COLO668 (cell line): ENCODE data around the gene GIMAP6.
"Not testable (repeated sequence)": the region's sequence is repeated elsewhere in the genome, so short reads cannot be mapped to it uniquely, and the experiment has no call there.

ENCODE experiments used
- DNase-seq: peaks from one replicate; lab custom pipeline; 2025; ENCODE audit not compliant: unreplicated experiment; lab: John Stamatoyannopoulos, UW

Gene GIMAP6

DNA sequence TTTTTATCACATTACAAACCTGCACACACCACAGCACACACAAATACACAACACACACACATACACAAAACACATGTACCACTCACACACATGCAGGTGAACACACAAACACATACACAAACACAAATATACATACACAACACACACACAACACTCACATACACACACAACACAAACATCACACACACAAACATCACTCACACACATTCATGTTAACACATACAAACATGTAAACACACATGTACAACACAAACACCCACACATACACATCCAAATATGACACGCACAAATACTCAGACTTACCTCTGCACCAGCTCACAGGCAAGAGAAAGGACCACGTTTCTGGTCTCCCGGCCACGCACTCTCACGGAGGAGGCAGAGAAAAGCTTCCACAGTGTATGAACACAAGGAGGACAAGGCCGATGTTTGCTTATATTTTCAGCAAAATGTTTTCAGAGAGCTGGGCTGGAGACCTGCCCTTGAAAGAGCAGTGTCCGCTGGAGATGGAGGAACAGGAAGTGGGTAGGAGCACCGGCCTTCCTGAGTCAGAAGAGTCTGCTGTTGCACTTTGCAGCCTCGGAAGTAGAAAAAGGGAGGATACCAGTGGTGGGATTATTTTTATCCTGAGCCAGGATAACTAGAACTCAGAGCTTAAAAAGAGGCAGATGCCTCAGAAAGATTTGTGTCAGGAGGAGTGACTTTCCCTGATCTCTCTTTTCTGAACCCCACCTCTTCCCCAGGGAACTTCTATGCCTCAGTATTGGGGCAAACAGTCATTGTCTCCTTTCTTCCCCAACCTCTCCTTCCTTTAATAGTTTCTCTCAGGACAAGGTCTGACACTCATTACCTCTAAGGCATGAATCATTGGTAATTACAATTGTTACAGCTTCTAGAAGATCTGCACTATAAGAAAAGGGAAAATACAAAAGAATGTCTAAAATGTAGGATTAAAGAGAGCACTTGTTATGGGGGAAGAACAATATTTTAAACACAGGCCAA lies at the start of gene GIMAP6:
Gene GIMAP6 (minus strand): TSS at position 520 of the 999 bp plus-strand sequence. CDS start 2,243 bp downstream, outside the sequence.
- no peak for DNase-seq

DNA sequence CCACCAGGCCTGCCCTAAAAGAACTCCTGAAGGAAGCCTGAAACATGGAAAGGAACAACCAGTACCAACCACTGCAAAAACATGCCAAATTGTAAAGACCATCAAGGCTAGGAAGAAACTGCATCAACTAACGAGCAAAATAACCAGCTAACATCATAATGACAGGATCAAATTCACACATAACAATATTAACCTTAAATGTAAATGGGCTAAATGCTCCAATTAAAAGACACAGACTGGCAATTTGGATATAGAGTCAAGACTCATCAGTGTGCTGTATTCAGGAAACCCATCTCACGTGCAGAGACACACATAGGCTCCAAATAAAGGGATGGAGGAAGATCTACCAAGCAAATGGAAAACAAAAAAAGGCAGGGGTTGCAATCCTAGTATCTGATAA lies 48.2 kb upstream of the GIMAP6 start:
- not testable (repeated sequence) for DNase-seq

DNA sequence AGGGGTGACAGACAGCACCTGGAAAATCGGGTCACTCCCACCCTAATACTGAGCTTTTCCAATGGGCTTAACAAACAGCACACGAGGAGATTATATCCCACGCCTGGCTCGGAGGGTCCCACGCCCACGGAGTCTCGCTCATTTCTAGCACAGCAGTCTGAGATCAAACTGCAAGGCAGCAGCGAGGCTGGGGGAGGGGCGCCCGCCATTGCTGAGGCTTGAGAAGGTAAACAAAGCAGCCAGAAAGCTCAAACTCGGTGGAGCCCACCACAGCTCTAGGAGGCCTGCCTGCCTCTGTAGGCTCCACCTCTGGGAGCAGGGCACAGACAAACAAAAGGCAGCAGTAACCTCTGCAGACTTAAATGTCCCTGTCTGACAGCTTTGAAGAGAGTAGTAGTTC lies 46.4 kb upstream of the GIMAP6 start:
- DNase-seq = not testable (repeated sequence)

DNA sequence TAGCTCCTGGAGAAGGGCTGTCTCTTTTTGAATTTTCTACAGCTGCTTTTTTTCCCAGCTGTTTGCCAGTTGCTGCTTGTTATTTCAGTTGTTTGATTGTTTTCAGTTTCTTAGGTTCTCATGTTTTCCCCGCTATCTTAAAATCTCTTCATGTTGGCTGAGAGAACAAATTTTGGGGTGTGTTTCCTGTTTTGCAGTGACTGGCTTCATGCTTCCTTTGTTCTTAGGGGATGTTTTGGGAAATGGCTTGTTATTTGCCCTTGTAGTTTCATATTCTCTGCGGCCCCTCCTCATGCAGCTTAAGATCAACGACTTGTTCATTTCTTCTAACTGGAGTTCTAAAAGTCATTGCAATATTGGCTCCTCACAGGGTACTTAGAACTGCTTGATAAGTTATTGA lies 44.7 kb upstream of the GIMAP6 start:
- DNase-seq = not testable (repeated sequence)

DNA sequence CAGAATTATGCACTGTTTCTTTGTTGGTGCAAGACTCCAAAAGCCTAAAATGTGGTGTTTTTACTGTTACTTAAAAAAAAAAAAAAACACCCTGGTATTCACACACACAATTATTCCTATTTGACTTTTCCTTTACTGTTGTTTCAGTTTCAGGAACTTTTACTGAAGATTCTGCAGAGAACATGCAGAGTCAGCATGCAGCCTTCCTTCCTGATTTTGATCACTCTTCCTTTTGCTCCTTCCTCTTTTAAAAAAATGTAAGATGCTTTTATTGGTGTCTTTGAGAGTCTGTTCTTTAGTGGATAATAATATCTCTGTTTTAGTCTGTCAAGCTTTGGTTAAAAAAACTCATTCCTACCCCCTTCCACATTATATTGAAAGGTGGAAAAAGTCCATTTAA lies 44.1 kb upstream of the GIMAP6 start:
- not testable (repeated sequence) for DNase-seq

DNA sequence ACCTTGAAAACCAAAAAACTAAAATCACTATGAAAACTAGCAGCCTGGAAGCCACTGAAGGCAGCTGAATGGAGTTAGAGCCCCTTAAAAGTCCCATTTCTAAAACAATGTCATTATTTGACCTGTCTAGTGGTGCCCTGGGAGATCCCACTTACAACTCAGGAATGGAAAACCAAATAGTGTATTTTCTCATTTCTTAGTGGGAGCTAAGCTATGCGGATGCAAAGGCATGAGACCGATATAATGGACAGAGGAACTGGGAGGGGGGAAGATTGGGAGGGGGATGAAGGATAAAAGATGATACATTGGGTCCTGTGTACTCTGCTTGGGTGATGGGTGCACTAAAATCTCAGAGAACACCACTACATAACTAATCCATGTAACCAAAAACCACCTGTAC lies 43.5 kb upstream of the GIMAP6 start:
- DNase-seq = no peak

DNA sequence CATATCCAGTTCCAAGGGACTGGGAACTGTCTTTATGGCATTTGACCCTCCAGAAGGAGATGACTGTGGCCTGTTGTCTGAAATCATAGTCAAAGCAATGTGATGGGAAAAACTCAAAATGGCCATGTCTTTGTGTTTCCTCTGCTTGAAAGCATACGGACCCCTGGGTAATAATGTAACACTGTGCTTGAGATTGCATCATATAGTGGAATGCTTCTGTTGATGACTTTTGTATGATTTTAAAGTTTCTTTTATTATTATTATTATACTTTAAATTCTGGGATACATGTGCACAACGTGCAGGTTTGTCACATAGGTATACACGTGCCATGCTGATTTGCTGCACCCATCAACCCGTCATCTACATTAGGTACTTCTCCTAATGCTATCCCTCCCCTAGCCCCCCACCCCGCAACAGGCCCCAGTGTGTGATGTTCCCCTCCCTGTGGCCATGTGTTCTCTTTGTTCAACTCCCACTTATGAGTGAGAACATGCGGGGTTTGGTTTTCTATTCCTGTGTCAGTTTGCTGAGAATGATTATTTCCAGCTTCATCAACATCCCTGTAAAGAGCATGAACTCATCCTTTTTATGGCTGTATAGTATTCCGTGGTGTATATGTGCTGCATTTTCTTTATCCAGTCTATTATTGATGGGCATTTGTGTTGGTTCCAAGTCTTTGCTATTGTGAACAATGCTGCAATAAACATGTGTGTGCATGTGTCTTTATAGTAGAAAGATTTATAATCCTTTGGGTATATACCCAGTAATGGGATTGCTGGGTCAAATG lies 39.8 kb upstream of the GIMAP6 start:
- DNase-seq = not testable (repeated sequence)

DNA sequence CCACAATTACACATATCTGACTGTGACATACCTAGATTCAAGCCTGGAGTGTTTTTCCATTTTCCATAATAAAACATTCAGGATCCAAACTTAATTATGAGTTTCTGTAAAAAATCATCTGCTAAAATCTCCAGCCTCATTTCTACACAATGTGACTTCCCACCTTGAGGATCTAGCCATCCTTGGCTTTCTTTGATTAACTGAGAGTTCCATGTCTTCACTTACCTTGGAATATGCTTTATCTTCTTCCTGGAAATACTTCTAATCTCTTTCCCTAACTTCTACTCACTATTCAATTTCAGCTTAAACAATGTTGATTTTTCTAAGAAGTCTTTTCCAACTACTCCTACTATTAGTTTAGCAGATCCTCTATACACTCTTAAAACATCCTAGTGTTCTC lies 36.8 kb upstream of the GIMAP6 start:
- no peak for DNase-seq

DNA sequence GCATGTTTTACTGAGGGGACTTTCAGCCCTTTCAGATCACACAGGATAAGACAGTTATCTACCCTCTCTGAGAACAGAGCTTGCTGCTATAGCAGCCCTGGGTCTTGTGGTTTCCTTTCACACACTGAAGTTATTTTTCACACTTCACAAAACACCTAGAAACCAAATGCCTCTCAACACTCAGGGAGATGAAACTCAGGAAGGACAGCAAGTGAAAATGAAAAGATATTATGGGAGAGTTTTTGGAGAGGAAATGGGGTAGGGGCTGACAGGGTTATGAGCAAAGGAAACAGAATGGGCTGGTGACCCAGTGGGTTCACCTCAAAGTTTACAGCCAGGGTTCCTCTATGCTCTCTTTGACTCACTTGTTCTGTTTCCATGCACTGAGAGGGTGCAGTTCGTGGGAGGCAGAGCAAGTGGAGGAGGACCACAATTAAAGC lies 36.3 kb upstream of the GIMAP6 start:
- DNase-seq = no peak

DNA sequence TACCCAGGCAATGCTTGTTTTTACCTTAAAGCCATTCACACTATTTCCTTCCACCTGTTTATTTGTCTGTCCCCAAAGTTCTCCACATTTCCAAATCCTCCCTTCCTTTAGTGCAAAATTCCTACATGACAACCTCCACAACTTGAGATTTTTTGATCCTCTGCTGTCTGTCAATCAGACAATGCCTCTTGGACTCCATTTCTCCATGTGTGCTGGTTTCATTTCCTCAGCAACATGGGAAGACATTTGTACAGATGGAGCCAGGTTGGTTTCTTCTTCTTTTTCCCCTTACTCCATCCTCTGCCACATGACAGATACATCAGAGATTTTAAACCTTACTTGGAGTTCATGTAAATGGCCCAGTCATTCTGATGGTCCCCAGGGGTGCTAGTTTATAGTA lies 34.2 kb upstream of the GIMAP6 start:
- DNase-seq = no peak

DNA sequence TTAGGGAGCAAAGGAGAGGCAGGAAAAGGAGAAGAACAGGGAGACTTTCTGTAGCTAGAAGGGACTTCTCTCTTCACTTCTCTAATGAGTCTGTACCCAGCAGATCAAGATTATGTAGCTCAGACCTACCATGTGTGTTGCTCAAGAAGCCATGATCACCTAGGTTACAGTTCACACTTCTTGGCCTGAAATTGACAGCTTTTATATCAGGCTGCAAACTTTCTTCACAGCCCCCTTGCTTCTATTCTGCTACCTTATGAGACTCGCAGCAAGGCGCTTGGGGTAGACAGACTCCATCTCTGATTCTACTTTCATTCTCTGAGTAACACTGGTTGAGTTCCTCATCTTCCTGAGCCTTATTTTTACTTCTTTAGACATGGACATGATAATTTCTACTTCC lies 33.7 kb upstream of the GIMAP6 start:
- no peak for DNase-seq

DNA sequence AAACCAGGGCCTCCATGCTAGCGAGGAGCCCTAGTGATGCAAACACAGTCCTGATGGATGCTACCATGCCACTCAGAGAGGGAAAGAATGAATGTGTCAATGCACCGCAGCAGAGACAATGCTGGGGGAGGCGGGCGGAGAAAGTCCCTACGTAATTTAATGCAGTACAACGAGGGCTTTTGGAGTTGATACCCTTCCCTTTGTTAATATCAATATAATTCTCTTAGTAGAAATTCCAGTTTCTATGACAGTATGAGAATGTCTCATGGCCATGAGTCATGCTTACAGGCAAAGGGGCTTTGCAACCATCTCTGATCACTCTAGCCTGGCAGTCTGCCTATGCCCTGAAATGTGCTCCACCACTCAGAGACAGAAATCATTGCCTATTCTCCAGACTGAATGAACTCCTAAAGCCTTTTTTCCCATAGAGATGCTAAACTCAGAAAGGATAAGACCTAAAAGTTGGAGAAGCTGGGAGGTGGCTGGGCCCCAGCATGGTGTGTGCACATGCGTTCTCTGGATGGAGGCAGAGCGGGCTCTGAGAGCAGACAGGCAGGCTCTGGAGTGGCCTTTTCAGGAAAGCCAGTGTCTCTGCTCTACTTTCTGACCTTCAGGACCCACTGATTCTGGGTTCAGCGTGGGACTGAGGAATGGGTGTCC lies 33.0 kb upstream of the GIMAP6 start:
- no peak for DNase-seq

DNA sequence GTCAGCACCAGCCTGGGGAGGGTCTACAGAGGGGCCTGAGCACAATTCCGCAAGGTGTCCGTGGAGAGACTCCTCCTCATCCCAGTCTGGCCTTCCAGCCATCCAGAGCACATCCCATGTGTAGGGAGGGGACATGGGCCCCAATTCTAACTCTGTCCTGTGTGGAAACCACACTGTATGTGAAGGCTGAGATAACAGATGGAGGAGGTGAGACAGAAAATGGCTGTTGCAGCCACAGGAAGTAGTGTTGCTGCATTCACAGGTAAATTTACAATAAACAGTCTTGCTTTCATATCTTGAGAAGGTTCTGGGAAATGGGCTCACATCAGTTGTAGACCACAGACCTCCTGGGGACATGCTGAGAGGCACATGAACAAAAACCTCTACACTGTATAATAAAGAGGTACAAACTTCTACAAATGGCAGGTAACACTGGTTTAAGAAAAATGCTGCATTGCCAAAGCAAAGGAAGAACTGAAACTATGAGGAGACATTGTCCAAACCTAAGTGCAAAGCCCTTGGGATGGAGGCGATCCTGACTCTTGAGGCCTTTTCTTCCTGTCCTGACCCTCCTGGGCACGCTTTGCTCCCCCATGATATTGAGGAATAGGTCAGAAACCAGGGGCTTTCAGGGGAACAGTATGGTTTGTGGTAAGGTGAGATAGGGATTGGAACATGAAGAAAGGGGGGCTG lies 31.8 kb upstream of the GIMAP6 start:
- no peak for DNase-seq

DNA sequence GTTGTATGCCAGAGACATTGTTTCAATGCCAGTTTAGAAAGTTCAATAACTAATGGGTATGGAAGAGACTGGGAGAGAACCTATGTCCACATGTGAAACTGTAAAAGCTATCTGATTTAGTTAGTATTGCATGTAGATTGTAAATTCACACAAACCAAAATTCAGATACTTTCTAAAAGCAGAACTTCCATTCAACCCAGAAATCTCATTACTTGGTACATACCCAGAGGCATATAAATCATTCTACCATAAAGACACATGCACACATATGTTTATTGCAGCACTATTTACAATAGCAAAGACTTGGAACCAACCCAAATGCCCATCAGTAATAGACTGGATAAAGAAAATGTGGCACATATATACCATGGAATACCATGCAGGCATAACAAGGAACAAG lies 30.6 kb upstream of the GIMAP6 start:
- DNase-seq = not testable (repeated sequence)

DNA sequence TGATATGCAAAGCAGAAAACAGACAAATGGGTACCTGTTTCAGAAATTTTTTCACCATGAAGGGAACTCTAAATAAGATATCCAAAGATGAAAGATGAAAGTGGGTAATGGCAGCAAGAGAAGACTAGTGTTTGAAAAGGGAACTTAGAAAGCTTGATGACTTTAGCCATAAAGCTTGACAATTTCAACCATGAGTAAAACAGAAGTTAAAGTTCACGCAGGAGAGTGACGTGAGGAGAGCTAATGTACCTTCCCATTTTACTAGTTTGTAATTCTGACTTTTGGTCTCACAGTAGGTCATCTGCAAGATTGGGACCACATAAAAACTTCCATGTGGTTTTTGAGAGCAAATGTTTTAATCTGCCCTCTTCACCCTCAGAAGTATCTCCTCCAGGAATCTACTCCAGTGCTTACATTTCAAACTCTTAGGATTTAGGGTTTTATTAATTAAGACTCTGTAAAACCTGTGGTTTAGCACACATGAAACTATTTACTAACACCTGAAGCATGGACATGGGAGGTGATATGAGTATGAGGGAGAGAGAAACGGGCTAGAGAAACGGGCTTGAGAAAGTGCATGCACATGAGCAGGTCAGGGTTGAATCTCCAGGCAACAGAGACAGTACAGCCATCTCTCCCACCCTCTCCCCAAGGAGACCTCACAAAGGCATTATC lies 28.9 kb upstream of the GIMAP6 start:
- no peak for DNase-seq

DNA sequence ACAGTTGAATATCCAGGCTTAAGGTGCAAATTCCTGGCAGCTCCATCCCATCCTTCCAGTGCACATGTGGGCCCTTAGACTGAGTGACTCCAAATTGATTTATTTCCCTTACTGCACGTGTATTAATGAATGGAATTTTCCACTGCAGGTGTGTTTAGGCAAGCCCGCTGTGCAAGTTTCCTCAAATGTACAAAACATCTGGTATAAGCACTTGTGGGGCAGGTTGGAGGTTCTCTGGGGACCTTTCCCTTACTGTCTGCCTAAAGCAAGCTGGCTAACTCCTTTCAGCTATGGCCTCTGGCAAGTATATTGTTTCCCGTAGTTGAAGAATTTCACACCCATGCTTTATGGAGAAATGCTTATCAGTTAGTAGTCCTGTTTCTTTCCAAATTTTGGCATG lies 25.3 kb upstream of the GIMAP6 start:
- DNase-seq = no peak

DNA sequence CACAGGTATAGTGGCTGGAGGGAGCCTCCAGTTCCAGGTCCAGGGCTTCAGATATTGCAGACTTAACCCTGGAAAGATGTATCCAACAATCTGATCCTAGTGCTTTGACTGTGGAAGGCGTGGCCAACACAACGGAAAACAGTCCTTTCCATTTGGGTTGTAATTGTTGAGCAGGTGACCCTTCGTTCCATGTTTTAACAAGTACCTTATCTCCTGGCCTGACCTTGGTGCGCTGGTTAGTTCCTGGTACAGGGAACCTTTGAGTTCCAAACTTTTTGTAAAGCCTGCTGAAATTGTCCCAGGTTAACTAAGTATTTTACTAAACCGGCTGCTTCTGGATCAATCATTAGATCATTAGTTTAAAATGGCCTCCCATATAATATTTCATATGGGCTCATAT lies 23.9 kb upstream of the GIMAP6 start:
- DNase-seq = no peak

DNA sequence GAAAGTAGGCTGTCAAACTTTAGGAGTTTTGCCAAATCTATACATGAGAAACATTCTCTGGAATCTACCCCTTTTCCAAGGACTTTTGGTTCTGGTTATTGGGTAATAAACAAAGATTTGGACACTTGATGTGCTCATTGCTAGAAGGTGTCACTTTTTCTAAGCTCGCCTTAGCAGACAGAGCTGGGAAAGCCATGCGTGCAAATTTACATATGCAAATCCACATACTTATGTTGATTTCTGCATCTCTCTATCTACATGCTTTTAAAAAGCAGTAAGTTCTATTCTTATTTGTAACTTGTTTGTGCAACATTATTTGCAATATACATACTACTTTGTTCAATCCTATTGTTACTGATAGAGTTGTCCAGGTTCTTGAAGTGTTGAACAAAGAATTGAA lies 22.5 kb upstream of the GIMAP6 start:
- DNase-seq = no peak

DNA sequence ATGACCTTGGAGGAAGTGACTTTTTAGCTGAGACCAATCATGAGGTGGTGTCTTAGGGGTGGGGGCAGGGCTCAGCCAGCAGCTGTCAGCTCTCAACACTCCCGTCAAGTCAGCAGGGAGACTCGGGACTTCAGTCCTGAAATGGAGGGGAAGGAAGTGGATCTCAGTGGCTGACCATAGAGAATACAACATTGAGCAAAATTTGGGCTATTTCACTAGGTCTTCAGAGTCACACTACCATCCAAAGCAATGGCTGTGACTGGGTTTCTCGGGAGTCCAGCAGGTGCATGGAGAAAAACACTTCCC lies 16.8 kb upstream of the GIMAP6 start:
- no peak for DNase-seq

DNA sequence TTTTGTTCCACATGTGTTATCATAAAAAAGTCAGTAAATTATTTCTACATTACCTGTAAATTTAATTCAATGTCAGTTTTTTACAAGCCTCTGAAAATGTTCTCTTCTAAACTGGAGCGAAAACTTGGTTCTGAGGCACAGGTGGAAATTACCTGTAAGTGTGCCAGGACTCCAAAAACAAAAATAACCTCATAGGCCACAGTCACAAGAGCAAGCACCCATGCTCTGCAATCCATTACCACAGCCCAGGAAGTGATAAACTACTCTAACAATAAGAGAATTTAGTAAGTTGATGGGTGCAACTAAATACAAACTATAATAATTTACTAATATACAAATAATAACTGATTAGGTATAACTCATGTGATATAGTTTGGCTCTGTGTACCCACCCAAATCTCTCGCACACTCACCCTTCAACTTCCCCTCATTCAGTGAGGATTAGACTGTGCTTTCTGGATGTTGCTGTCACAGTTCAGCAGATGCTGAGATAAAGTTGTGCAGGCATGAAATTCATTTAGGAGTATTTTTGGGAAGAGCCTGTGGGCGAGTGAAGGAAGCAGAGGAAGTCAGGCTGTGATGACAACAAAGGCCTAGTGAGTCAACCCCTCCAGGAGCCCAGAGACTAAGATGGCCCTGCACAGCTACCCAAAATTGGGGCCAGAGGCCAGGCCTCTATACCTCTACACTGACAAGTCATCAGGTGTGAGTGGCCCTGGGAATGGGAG lies 16.3 kb upstream of the GIMAP6 start:
- no peak for DNase-seq
